IPS DF 4.7 (cell line): ENCODE measurements around the gene TBC1D22A.

Experiments
- DNase-seq: peaks from one replicate; pipeline ENCODE4 v3.0.0-alpha.2; 2013; ENCODE audit warnings: low spot score; ENCODE audit errors: extremely low read depth

TBC1D22A gene

DNA sequence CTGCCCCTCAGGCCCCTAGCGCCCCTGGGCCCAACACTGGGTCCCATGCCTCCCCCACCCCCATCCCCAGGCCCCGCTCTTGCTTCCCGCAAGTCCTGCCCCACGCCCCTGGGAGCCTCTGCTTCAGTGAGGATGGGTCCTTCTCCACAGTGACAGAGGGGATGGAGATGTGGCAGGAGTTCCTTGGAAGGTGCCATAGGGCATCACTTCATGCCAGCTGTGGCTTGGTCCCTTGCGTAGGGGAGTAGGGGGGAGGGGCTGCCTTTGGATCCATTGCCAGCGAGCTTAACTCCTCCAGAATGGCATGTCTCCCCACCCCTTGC lies 9.5 kb upstream of the TBC1D22A start:
- DNase-seq, result no peak

DNA sequence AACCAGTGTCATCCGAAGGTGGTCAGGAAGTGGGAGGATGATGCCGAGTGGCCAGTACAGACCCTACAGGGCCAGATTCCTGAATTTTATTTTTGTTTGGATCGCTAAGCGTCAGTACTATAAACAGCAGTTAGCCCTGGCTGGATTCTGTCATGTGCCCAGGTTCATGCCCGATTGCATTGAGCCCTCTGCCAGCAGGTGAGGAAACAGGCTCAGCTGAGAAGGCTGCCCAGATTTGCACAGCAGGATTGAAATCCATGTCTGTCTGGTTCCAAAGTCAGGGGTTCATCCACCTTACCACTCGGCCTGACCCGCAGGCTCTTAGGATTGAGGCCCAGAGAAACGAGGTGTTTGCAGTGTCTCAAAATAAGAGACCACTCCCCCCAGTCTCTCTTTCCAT lies 9.1 kb upstream of the TBC1D22A start:
- no peak for DNase-seq

DNA sequence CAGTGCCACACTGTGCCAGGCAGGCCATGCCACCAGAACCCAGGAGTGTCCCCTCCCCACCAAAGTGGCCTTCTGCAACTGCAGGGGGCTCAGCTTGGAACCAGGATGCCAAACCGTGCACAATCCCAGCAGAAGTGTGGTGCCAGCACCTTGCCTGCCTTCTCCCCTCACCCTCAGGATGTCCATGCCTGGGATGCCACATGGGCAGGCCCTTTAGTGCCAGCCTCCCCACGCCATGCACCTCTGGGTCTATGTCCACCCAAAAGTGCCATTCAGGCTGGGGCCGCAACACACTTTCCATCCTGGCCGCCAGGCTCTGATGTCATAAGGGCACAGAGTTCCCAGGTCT lies 8.7 kb upstream of the TBC1D22A start:
- no peak for DNase-seq

DNA sequence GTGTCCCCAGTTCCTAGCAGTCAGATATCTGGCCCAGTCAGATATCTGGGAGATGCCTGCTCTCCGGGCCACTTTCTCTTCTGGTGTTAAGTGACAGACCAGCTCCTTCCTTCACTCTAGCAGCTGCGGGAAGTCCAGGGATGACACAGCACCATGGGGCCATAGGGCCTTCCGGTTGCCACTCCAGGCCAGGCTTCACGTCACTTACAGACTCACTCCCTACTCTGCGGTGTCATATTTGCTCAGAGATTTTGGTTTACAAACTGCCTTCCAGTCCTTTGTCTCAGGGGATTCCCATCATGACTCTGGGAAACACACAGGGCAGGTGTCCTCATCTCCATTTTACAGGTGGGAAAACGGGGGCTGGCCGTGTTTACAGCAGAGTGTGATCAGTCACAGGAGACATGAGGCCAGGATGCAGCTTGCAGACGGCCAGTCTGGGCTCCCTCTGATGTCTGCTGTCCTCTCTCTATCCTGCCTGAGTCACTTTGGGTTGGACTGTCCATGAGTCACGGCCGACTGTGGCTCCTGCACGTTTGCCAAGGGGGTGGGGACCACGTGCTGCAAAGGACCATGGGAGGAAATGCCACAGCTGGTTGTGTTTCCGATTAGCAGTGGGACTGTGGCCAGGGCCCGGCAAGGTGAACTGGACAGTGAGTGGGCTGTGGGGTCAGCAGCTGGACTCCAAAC lies 8.2 kb upstream of the TBC1D22A start:
- DNase-seq, result no peak

DNA sequence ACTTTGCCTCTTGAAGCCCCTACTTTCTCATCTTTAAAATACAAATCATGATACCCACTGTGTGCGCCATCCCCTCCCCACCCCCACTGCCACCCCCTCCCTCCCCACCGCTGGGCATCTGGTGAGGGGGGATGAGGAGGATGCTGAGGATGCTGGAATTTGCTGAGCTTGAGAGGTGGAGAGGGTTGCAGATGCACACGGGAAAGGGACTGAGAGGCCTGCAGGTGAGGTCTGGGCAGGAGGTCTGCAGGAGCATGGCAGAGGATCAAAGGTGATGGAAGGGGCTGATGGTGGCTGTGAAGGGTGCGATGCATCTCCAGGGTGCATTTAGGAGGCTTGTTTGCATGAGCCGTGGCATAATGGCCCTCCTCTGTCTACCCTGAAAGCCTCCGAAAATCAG lies 7.6 kb upstream of the TBC1D22A start:
- no peak for DNase-seq

DNA sequence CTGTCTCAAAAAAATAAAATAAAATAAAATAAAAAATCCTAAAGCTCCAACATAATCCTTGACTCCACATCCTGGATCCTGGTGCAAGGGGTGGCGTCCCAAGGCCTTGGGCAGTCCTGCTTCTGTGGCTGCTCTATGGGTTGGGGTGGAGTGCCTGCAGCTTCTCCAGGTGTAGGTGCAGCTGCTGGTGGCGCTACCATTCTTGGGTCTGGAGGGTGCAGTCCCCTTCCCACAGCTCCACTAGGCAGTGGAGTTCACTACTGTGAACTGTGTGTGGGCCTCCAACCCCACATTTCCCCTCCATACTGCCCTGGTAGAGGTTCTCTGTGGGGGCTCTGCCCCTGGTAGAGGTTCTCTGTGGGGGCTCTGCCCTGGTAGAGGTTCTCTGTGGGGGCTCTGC lies 6.9 kb upstream of the TBC1D22A start:
- DNase-seq, result no peak

DNA sequence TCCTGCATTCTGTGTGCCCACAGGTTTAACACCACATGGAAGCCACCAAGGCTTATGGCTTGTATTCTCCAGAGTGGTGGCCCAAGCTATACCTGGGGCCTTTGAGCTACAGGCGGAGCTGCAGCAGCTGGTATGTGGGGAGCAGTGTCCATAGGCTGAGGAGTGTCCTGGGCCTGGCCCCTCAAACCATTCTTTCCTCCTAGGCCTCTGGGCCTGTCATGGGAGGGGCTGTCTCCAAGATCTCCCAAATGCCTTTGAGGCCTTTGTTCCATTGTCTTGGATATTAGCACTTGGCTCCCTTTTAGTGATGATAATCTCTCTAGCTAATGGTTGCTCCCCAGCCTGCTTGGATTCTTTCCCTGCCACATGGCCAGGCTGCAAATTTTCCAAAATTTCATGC lies 6.4 kb upstream of the TBC1D22A start:
- no peak for DNase-seq

DNA sequence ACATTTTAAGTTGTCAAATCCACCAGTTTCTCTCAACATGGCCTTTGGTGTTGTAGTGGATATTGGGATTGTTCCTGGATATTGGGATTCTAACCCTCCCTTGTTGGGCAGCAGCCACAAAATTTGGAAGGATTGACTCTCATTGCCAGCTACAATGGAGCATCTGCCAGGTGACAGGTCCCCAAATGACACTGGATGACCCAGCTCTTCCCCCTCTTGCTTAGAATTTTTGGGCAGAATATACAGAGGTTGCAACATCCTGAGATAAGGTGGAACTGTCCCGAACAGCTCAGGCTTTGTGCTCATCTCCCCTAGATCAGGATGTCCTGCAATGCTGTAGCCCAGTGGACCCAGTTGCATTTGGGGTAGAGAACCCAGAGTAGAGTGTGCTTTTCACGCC lies 5.3 kb upstream of the TBC1D22A start:
- no peak for DNase-seq

DNA sequence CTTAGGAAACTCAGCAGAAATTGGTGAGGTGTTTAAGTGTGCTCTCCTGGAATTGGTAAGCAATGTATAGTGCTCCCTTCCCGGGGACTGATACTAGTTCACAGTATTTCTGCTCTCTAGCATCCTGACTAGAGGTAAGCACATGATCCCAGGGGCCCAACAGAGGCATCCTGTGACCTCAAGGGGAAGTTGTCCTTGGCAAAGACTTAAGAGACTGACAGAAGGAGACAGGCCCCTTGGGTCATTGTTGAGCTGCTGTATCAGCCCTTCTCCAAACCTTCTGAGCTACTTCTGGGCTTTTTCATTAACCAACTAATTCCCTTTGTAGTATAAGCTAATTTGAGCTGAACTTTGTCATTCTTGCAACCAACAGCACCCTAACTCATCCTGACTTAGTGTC lies 4.3 kb upstream of the TBC1D22A start:
- DNase-seq, result no peak

DNA sequence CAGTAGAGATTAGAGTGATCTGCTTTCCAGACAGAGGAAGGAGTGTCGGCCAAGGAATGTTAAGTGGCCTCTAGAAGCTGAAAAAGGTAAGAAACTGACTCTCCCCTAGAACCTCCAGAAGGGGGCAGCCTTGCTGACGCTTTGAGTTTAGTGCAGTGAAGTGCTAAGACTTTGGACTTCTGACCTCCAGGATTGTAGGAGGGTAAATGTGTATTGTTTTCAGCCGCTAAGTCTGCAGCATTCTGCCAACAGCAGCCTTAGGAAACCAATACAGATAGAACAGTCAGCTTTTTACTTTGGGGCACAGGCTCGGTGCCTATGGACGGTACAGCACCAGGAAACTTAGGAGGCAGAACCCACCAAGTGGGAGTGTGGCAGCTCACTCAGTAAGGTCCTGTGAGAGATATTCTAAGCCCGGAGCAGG lies 3.6 kb upstream of the TBC1D22A start:
- peak; percentile 66 for DNase-seq

DNA sequence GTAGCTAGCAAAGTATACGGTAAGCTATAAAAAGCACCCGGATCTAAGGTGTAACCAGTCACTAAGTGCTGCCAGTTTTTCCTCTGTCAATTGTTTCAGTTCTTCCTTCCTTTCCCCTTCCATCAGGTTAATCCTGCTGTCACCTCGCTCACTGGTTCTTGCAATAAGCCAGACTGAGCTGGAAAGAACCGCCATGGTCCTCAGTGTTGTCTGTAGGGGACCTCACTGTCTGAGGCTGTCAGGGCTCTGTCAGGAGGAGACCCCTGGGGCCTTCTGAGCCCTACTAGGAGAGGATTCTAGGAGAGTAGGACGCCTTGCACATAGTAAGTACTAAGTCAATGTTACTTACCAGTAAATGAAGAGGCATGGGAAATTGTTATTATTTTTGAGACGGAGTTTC lies 1.4 kb upstream of the TBC1D22A start:
- DNase-seq, result no peak

DNA sequence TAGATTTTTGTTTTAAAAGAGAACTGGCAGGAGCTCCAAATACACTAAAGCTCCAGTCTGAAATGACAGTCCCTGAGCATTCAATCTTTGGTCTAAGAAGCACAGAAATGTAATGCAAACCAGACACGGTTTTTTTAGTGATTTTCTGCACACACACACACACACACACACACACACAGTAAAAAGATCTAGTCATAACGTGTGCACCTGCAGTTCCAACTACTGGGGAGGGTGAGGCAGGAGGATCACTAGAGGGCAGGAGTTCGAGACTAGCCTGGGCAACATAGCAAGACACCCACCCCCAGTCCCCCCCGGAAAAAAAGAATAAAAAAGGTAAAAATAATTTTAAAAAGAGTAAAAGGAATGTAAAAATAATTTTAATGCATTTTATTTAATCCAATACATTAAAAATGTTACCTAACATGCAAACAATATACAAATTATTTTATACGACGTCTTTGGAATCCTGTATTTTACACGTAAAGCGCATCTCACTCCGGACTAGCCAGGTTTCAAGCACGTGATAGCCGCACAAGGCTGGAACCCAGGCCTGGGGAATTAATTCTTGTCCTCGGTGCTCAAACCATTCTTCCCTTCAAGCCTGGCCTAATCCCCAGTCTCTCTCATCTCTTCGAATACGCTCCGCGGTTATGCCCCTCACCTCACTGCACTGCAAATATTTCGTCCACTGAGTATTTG lies 762 bp upstream of the TBC1D22A start:
- DNase-seq, result no peak

DNA sequence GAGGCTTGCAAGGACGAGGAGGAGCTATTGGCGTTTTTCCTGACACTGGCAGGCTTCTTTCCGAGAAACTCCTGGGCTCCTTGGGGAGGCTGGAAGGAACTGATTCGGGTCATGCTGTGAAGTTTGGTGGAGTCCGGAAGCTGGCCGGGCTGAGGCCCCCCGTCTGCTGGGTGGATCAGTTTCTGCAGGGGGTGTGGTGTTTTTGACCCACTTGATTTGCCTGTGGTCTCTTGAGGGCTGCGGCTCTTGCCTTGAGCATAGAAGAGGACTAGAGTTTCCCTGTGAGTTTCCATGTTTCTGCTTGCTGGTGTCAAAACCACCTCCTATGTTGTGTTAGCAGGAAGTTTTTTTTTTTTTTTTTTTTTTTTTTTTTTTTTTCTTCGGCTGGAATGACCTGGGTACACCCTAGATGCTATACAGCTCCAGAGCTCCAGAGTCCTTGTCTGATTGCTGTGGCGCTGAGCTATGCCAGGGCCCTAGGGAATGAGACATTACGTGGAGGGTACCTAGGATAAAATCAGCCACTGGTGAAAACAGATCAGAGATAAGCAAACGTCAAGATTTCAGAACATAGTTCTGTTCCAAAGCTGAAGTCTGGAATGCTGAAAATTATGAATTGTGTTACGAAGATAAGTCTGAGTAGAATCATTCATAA lies 728 bp downstream of the TBC1D22A start:
- no peak for DNase-seq

DNA sequence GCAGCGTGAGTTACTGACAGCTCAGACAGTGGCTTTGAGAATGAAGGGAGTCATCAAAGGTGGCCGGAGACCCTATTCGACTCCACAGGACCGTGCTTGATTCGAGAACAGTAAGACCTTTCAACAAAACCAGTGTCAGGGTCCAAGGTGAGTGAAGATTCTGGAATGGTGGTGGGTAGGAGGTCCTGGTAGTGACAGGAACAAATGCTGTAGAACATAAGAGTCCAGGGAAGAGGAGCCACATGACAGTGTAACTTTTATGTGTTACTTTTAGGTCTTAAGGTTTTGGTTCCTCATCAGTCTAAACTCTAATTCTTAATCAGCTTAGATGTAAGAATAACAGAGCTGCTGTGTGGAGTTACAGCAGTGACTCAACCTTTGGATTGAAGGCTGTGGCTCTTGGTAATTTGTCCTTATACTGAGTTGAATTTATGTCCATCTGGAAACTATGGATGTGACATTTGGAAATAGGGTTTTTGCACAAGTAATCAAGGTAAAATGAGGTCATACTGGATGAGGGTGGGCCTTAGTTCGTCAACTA lies 1.8 kb downstream of the TBC1D22A start:
- no peak for DNase-seq

DNA sequence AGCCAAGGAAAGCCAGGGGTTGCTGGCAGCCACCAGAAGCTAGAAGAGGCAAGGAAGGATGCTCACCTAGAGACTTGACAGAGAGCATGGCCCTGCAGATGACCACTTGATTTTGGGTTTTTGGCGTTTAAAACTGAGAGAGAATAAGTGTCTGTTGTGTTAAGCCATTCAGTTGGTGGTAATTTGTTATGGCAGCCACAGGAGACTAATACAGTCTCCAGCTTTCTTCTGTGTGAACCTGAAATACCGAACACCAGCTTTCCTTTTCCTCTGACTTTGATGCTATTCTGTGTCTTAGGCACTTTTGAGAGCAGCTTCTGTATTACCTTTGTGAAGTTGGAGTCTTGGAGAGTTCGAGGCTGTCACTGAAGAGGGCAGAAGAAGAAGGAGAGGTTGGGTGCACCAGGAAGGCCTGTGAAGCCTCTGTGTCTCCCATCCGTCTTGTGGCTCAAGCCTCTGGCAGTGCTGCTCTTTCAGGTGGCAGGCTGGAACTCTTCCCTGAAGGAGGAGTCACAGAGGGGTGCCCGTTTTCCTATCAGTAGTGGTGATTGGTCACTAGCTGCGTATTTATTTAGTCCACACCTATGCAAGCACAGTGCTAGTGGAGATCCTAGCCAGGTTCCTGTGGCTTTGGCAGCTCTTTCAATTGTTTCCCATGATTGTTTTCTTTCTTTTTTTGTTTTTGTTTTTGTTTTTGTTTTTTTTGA lies 2.5 kb downstream of the TBC1D22A start:
- no peak for DNase-seq

DNA sequence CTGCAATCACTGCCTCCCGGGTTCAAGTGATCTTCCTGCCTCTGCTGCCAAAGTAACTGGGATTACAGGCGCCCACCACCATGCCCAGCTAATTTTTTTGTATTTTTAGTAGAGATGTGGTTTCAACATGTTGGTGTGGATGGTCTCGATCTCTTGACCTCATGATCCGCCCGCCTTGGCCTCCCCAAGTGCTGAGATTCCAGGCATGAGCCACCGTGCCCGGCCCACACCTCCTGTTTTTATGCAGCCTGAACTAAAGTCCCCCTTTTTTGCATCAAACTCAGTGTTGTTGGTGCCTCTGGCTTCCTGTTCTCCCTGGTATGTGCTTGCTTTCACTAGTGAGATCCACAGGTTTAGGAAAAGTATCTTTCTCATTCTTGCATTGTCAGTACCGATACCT lies 4.2 kb downstream of the TBC1D22A start:
- no peak for DNase-seq

DNA sequence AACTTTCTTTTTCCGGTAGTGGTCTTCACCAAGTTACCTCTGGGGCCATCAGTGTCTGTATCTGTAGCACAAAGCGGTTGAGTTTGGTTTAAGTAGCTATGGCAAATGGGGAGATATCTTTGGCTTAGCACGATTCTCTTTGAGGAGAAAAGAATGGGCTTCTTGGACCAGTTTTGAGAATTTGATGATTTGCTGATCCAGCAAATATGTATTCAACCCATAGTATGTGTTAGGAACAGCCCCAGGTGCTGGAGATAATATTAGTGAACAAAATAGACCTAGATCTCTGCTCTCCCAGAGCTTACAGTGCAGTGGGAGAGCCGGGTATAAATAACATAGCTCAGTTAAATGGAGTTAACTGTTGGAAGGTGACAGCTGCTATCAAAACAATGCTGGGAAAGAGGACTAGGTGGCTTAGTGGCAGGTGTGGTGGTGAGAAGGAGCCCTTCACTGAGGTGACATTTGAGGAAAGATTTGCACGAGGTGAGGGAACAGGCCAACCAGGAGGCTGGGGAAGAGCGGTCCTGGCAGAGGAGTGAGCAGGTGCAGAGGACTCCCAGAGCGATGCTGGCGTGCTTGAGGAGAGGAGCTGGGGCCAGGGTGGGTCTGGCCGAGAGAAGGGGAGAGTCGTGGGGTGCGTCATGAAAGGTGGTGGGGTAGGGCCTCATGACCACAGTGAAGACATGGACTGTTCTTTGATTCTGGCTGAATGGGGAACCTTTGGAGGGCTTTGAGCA lies 5.0 kb downstream of the TBC1D22A start:
- no peak for DNase-seq

DNA sequence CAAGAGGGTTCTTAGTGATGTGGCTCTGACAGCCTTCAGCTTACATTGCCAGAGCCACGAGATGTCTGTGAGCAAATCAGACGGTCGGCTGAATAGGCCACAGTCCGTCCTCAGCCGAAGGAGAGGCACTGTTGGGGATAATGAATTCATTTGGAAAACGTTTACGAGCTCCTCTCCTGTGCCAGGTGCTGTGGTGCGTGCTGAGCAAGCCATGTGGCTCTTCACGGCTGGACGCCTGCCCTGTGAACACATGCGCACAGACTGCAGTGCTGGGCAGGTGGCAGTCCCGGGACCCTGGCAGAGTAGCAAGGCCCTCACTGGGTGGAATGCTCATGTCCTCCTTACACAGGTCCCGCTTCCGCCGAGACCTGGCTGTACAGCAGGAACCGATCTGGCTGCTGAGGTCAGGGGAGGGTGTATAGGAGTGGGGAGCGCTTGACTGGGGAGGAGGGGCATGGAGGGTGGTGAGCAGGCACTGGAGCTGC lies 6.8 kb downstream of the TBC1D22A start:
- no peak for DNase-seq

DNA sequence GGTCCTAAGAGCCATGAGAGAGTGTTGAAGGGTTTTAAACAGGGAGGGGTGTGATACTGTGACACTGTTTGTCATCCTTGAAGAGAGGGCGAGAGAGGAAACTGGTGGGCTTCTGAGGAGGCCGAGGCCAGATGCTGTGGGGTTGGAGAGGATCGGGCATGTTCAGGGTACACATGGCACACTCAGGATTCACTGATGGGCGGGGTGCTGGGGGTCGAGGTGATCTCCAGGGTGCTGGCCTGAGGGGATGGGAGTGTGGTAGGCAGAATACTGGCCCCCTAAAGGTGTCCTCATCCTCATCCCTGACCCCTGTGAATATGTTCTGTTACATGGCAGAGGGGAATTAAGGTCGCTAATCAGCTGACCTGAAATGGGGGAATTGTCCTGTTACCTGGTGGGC lies 7.3 kb downstream of the TBC1D22A start:
- DNase-seq, result no peak

DNA sequence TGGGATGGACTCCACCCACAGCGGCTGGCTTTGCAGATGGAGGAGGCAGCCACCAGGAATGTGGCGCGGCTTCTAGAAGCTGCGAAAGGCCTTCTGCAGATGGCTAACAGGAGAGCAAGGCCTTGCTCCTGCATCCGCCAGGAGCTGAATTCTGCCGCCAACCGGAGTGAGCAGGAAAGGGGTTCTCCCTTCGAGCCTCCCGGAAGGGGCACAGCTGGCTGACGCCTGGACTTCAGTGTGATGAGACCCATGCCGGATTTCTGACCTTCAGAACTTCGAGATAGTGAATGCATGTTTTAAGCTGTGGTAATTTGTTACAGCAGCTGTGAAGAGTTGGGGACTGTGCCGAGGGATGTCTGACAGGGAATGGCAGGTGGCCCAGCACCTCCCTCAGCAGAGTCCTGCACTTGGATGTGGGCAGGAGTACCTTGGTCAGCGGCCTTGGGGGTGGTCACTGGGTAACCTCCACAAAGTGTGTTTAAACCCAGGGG lies 7.7 kb downstream of the TBC1D22A start:
- no peak for DNase-seq

DNA sequence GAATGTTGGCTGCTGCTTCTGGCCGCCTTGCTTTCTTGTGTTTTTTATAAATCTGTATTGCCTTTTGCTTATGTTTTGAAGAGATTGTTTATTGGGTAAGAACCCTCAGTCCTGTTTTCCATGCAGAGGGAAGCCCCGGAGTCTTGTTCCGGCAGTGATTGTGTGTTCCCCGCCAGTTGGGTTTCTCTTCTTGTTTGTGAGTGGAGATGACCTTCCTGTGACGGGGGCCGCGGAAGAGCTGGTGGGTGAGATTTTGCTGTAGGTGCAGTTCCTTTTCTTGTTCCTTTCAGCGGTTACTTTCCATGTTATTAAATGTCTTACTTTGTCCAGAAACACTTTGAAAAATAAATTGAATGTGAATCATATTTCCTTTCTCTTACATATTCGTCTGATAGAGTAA lies 8.3 kb downstream of the TBC1D22A start:
- no peak for DNase-seq
